Activated naive CD8-positive, alpha-beta T cell treated with anti-CD3 and anti-CD28 coated beads, Interleukin-2, amount 50 U/mL, for 24 hours (primary cell): ENCODE data around the gene PHOX2A.
"Not testable (repeated sequence)": the region's sequence is repeated elsewhere in the genome, so short reads cannot be mapped to it uniquely, and the experiment has no call there.

Source experiments
- ATAC-seq: fragments of 150-1000 bp; cut with Tn5 transposase; one replicate; pipeline ENCODE4 v1.10.0; 2021
- DNase-seq: peaks from one replicate; pipeline ENCODE4 v3.0.0; 2021
- H3K27ac Mint-ChIP-seq: one replicate; pipeline ENCODE4 v1.8.0; 2021; ENCODE audit warnings: mild to moderate bottlenecking, mixed read lengths
- H3K27me3 Mint-ChIP-seq: one replicate; pipeline ENCODE4 v1.8.0; 2021; ENCODE audit warnings: mixed read lengths
- H3K36me3 Mint-ChIP-seq: one replicate; pipeline ENCODE4 v1.8.0; 2021; ENCODE audit warnings: low read depth, mixed read lengths
- H3K4me1 Mint-ChIP-seq: one replicate; pipeline ENCODE4 v1.8.0; 2021; ENCODE audit warnings: mixed read lengths
- H3K4me3 Mint-ChIP-seq: one replicate; pipeline ENCODE4 v1.8.0; 2021; ENCODE audit warnings: mild to moderate bottlenecking, moderate library complexity, mixed read lengths
- H3K9me3 Mint-ChIP-seq: one replicate; pipeline ENCODE4 v1.8.0; 2021; ENCODE audit warnings: mixed read lengths

The PHOX2A gene

GRCh38 chr11:72206794-72207193 is 37.2 kb downstream of the PHOX2A start:
- H3K36me3 Mint-ChIP-seq, H3K27me3 Mint-ChIP-seq, DNase-seq, H3K4me3 Mint-ChIP-seq, H3K27ac Mint-ChIP-seq, ATAC-seq, H3K4me1 Mint-ChIP-seq: not testable (repeated sequence)
- H3K9me3 Mint-ChIP-seq = peaks cover 13% of the 10 kb centered on the region

- Mint-ChIP-seq H3K36me3 (no peaks in the 10 kb centered on the region), H3K27ac (no peak overlapping the region), H3K4me1 (no peaks in the 10 kb centered on the region), H3K9me3 (peaks cover 8% of the 10 kb centered on the region), H3K4me3 (no peak overlapping the region), H3K27me3 (peaks cover 5% of the 10 kb centered on the region)
- DNase-seq (no peak), ATAC-seq (no peak)
Observed at GRCh38 chr11:72204886-72205285, 39.1 kb downstream of the PHOX2A start.

- ATAC-seq (no peak), DNase-seq (no peak)
- Mint-ChIP-seq H3K4me1 (no peaks in the 10 kb centered on the region), H3K27me3 (no peaks in the 10 kb centered on the region), H3K27ac (no peak overlapping the region), H3K36me3 (no peaks in the 10 kb centered on the region), H3K4me3 (no peak overlapping the region), H3K9me3 (no peaks in the 10 kb centered on the region)
Observed at GRCh38 chr11:72203163-72203562, 40.8 kb downstream of the PHOX2A start.

GRCh38 chr11:72202571-72202970 is 41.4 kb downstream of the PHOX2A start:
- no peak for ATAC-seq
- no peak overlapping the region for H3K4me3 Mint-ChIP-seq
- H3K9me3 Mint-ChIP-seq = no peaks in the 10 kb centered on the region
- no peaks in the 10 kb centered on the region for H3K36me3 Mint-ChIP-seq
- no peak overlapping the region for H3K27ac Mint-ChIP-seq
- no peaks in the 10 kb centered on the region for H3K27me3 Mint-ChIP-seq
- no peaks in the 10 kb centered on the region for H3K4me1 Mint-ChIP-seq
- DNase-seq = no peak

DNA sequence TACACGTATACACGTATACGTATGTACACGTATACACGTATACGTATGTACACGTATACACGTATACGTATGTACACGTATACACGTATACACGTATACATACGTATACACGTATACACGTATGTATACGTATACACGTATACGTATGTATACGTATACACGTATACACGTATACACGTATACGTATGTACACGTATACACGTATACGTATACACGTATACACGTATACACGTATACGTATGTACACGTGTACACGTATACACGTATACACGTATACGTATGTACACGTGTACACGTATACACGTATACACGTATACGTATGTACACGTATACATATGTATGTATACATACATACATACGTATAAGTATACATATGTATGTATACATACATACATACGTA is 42.5 kb downstream of the PHOX2A start:
- H3K4me3 Mint-ChIP-seq, H3K9me3 Mint-ChIP-seq, DNase-seq, H3K36me3 Mint-ChIP-seq, H3K4me1 Mint-ChIP-seq, ATAC-seq, H3K27me3 Mint-ChIP-seq, H3K27ac Mint-ChIP-seq: not testable (repeated sequence)

DNA sequence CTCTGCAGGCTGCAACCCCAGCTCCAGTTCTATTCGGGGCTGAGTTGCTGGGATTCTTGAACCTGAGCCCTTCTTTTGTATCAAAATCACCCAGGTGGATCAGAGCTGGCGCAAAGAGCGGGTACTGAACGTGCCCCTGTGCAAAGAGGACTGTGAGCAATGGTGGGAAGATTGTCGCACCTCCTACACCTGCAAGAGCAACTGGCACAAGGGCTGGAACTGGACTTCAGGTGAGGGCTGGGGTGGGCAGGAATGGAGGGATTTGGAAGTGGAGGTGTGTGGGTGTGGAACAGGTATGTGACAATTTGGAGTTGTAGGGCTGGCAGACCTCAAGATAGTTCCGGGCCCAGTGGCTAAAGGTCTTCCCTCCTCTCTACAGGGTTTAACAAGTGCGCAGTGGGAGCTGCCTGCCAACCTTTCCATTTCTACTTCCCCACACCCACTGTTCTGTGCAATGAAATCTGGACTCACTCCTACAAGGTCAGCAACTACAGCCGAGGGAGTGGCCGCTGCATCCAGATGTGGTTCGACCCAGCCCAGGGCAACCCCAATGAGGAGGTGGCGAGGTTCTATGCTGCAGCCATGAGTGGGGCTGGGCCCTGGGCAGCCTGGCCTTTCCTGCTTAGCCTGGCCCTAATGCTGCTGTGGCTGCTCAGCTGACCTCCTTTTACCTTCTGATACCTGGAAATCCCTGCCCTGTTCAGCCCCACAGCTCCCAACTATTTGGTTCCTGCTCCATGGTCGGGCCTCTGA is 48.3 kb downstream of the PHOX2A start:
- no peak for ATAC-seq

DNA sequence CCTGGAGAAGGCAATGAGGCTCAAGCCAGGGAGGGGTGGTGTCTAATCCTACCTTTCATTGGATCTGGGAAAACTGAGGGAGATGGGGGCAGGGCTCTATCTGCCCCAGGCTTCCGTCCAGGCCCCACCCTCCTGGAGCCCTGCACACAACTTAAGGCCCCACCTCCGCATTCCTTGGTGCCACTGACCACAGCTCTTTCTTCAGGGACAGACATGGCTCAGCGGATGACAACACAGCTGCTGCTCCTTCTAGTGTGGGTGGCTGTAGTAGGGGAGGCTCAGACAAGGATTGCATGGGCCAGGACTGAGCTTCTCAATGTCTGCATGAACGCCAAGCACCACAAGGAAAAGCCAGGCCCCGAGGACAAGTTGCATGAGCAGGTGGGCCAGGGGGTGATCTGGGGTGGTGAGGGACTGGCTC is 52.0 kb downstream of the PHOX2A start, which contains the start of gene FOLR1:
FOLR1 (plus strand) TSS at position 180 of the 421 bp plus-strand sequence; CDS start at position 214, 34 bp downstream.
- Mint-ChIP-seq H3K27ac (no peak within 1 kb of the TSS), H3K4me1 (no peaks in the 10 kb centered on the region), H3K36me3 (no peaks in the 10 kb centered on the region), H3K9me3 (no peaks in the 10 kb centered on the region), H3K4me3 (no peak within 1 kb of the TSS), H3K27me3 (no peaks in the 10 kb centered on the region)
- DNase-seq = no peak
- ATAC-seq = no peak

More for the DNA sequence above, 48.3 kb downstream of the PHOX2A start:
- Mint-ChIP-seq H3K9me3 (no peaks in the 10 kb centered on the region), H3K36me3 (no peaks in the 10 kb centered on the region), H3K4me3 (no peak overlapping the region), H3K4me1 (no peaks in the 10 kb centered on the region), H3K27me3 (no peaks in the 10 kb centered on the region), H3K27ac (no peak overlapping the region)
- no peak for DNase-seq

- Mint-ChIP-seq H3K27me3 (no peaks in the 10 kb centered on the region), H3K4me1 (no peaks in the 10 kb centered on the region), H3K9me3 (no peaks in the 10 kb centered on the region), H3K36me3 (no peaks in the 10 kb centered on the region), H3K27ac (no peak overlapping the region), H3K4me3 (no peak overlapping the region)
- DNase-seq (no peak), ATAC-seq (no peak)
Observed at GRCh38 chr11:72190631-72191071, 53.3 kb downstream of the PHOX2A start.

DNA sequence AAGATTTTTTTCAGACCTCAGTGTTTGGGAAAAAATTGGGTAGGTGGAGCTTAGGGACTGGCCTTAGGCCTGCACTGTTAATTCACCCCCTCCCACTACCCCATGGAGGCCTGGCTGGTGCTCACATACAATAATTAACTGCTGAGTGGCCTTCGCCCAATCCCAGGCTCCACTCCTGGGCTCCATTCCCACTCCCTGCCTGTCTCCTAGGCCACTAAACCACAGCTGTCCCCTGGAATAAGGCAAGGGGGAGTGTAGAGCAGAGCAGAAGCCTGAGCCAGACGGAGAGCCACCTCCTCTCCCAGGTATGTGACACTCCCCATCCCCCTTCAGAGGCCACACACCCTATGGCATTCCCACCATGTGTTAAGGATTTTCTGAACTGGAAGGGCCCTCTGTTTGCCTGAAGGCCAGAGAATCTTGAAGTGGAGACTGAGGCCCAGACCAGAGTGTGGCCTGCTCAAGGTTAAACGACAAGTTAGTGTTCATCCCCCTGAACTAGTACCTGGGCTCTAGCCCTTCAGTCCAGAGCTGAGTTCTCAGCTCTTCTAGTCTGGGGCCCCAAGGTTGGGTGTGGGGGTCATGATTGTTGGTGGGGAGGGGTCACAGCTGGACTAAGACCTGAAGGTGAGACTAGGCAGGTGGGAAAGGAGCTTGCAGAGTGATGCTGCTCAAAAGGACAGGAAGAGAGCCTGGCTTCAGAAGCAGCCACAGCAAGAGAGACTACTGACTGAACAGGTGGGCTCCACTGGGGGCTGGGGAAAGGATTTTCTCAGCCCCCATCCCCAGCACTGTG is 54.3 kb downstream of the PHOX2A start:
- Mint-ChIP-seq H3K27me3 (no peaks in the 10 kb centered on the region), H3K36me3 (no peaks in the 10 kb centered on the region), H3K27ac (no peak overlapping the region), H3K9me3 (no peaks in the 10 kb centered on the region), H3K4me1 (no peaks in the 10 kb centered on the region), H3K4me3 (no peak overlapping the region)
- ATAC-seq = no peak
- DNase-seq = no peak
